GM12864 (cell line): ENCODE measurements around the gene GPR179.

Source experiments
- DNase-seq: peaks from one replicate; pipeline ENCODE4 v3.0.0-alpha.2; 2011; ENCODE audit warnings: low read depth
- H3K4me3 ChIP-seq: 2 replicates; pipeline ENCODE4 v1.5.1; 2011; ENCODE audit warnings: mild to moderate bottlenecking, low read depth, low read length, control low read depth
- TF ChIP-seq, protein P1 (sequence below): IDR thresholded peaks from 2 replicates; pipeline ENCODE4 v1.5.1; 2011; ENCODE audit warnings: low read depth, mild to moderate bottlenecking, moderate library complexity, low read length, control low read depth, inconsistent platforms; ENCODE audit errors: missing control alignments

Gene GPR179

DNA sequence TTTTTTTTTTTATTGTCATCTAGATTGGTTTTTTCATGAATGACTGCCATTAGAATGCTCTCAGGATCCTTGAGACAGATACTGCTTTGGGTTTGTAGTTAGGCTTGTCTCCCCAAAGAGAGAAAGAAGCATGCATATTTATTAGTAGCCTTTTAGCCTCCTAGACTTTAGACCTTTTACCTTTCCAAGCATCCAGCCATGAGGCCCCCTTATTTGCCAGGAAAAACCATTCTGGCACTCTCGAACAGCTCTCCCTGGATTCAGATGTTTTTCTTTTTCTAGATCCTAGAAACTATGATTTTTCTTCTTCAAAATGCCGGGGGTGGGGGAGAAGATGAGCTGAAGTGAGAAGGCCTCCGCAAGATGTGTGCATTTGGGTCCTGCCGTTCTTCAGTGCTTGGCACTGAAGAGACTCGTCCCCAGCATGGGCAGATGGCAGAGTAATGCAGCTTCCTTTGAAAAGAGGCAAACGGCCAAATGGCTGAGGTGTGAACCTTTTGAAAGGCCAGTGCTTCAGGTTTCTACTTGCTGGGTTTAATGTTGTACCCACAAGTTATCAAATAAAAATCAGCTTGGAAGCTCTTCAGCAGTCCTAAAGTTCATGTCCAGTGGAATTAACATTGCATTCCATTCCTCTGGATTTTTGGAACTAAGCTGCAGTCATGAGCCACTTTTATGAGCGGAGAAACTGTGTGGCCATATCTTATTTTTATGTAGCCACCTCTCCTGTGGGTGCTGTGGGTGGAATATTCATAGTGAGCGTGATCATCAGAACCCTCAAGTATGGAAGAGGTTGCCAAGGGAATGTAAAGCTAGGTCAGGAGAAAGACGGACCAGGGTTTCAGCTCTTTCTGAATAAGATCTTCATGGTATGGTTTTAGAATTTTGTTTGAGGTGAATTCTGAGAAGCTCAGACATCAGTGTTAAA lies 15.1 kb upstream of the GPR179 start:
- TF ChIP-seq, protein P1, sequence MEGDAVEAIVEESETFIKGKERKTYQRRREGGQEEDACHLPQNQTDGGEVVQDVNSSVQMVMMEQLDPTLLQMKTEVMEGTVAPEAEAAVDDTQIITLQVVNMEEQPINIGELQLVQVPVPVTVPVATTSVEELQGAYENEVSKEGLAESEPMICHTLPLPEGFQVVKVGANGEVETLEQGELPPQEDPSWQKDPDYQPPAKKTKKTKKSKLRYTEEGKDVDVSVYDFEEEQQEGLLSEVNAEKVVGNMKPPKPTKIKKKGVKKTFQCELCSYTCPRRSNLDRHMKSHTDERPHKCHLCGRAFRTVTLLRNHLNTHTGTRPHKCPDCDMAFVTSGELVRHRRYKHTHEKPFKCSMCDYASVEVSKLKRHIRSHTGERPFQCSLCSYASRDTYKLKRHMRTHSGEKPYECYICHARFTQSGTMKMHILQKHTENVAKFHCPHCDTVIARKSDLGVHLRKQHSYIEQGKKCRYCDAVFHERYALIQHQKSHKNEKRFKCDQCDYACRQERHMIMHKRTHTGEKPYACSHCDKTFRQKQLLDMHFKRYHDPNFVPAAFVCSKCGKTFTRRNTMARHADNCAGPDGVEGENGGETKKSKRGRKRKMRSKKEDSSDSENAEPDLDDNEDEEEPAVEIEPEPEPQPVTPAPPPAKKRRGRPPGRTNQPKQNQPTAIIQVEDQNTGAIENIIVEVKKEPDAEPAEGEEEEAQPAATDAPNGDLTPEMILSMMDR = no peak
- no peak overlapping the region for H3K4me3 ChIP-seq
- DNase-seq = no peak

DNA sequence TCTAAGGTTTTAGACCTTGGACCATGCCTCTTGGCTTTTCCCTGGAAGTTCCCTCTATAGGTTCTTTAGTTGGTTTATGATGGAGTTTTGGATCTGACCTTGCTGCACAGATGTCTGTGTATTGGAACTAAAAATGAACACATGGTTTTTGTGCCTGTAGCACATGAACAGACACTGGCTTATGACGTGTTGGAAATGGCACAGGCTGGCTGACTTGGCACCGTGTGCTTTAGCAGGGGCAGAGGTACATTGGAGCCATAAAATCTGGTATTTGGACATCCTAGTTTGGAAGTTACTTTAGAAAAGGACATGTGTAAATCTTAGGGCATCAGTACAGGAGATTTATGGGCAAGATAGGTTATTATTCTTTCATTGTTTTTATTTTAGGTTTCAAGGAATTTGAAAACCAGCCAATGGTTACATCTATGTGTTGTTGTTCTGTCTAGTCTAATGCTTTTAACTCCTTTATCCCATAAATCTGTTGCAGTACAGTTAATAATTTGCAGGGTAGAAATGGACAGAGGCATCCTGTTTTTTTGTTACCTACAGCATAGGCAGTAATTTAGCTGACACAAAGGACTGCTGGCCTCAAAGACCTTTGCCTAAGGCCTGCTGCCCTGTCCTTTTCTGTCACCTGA lies 13.8 kb upstream of the GPR179 start:
- DNase-seq = no peak
- TF ChIP-seq, protein P1 = no peak
- H3K4me3 ChIP-seq = no peak overlapping the region

DNA sequence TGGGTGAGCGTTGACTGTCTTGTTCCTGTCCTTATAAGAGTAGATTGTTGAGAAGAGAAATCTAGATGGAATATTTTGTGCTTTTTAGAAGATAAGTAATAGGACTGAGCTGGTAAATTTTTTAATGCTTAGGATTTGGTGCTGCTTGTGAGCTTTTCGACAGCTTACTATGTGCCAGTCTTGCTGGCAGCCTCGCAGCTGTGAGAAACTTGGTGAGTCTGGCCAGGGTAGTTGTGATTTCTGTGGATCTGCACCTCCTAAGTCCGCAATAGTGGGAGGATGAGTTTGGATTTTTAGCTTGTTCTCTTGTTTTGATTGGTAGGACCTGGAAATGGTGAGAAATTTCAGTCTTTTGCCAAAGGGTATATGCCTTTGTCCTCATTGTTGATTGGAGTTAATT lies 11.5 kb upstream of the GPR179 start:
- no peak for DNase-seq
- H3K4me3 ChIP-seq = no peak overlapping the region
- TF ChIP-seq, protein P1 = no peak

DNA sequence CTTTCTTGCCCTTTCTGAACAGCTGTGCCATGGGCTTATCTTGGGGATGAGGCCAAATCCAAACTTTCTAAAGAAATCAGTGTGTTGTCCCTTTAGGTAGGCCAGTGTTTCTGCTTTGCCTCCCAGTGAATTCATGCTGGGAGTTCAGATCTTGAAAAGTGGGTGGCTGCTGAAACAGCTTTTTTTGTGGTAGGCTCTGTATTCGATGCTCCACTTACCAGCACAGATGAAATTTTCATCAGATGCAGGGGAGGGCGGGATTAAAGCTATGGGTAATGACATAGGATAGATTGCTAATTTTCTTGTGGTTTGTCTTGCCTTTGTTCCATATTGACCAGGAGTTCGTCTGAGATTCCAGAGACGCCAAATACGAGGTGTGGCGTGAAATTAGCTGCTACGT lies 10.7 kb upstream of the GPR179 start:
- no peak overlapping the region for H3K4me3 ChIP-seq
- TF ChIP-seq, protein P1 = no peak
- DNase-seq = no peak

DNA sequence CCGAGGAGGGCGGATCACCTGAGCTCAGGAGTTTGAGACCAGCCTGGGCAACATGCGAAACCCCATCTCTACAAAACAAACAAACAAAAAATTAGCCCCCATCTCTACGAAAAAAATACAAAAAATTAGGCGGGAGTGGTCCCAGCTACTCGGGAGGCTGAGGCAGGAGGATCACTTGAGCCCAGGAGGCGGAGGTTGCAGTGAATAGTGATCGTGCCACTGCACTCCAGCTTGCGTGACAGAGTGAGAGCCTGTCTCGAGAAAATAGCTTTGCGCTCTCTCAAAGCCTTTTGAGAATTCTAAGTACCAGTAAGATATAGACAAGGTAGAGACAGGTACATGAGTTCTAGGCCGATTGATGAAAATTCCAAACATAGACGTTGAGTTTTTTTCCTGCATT lies 9.9 kb upstream of the GPR179 start:
- TF ChIP-seq, protein P1 = no peak
- no peak overlapping the region; the same call in 1 of the 2 replicates for H3K4me3 ChIP-seq

DNA sequence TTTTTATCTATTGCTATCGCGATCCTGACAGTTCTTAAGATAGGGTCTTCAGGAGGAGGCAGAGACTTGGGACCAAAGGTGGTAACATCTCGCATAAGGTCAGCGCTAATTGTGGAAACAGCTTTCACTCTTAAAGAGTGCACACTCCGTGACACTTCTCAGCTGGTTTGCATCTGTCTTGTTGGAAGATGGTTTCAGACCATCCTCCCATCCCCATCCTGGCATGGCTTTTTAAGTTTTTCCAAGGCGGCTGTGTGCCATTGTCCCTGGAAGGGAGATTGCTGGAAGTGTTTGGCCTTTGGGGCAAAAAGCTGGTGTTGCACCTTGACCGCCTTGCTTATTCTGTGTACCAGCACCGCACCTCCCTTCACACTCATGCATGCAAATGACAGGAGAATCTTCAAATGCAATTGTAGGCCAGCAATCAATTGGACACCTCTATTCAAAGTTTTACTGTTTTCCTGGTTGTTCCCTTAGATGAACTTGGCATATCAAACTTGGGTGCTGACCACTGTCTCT lies 9.4 kb upstream of the GPR179 start:
- peak overlapping the region; percentile 86 for H3K4me3 ChIP-seq
- DNase-seq = no peak
- TF ChIP-seq, protein P1 = no peak

More for the DNA sequence above, 9.9 kb upstream of the GPR179 start:
- no peak for DNase-seq
